Body of pancreas (tissue), 4 donors: ENCODE results near the gene OLIG1. TPM values are rescaled to one million over a fixed set of nuclear protein-coding genes. Genes with fewer than 3 reads are reported as not detected.

Source experiments
- ATAC-seq: fragments of 150-250 bp; one replicate; pipeline ENCODE4 v1.9.1; 2016
- DNase-seq, 4 donors: peaks; one replicate each; pipeline ENCODE4 v3.0.0-alpha.2; 2019
- H3K27ac ChIP-seq, 4 donors: fragments of 200-600 bp; sonication (generic); 1 replicate in 3 of 4; 2 replicates in 1 of 4; pipeline versions ENCODE4 v1.5.1 to v1.6.1; 2016 to 2019; ENCODE audit warnings: mild to moderate bottlenecking in 1 of 4, mixed read lengths in 1 of 4, moderate library complexity in 1 of 4
- H3K27me3 ChIP-seq, 2 donors: fragments of 200-600 bp; sonication (generic); one replicate each; pipeline ENCODE4 v1.6.0; 2016; ENCODE audit warnings: mild to moderate bottlenecking in 1 of 2
- H3K36me3 ChIP-seq, 2 donors: fragments of 200-600 bp; sonication (generic); replicated peaks in 1 of 2; 2 replicates each; pipeline ENCODE4 v1.5.1; 2016; ENCODE audit warnings: low read depth in 2 of 2; ENCODE audit not compliant: insufficient read depth in 1 of 2
- H3K4me1 ChIP-seq: fragments of 200-600 bp; sonication (generic); one replicate; pipeline ENCODE4 v1.6.0; 2016
- H3K4me3 ChIP-seq, 2 donors: fragments of 200-600 bp; sonication (generic); 1 replicate in 1 of 2; 2 replicates in 1 of 2; pipeline ENCODE4 v1.5.1; 2016 to 2019
- H3K9me3 ChIP-seq, 3 donors: fragments of 200-600 bp; sonication (generic); 1 replicate in 2 of 3; 2 replicates in 1 of 3; pipeline ENCODE4 v1.5.1; 2016
- POLR2A ChIP-seq, 3 donors: fragments of 450-650 bp; IDR thresholded peaks; one replicate each; pipeline ENCODE4 v1.6.1; 2016; ENCODE audit warnings: antibody characterized with exemption in 3 of 3, mild to moderate bottlenecking in 2 of 3
- WGBS, 2 donors: methylation state at CpG; one replicate each; pipeline ENCODE4 v1.1.5; 2017; 5-methylcytosine and 5-hydroxymethylcytosine counted together
- intact Hi-C: fragments of 100-400 bp; cut with DNase I; formaldehyde crosslinking; loops from one replicate; pipeline ENCODE4 v1.15.1; 2023
- total RNA-seq, 2 donors: library from RNA; depleted of rRNA; stranded (reverse); fragments of >200 nt; gene quantifications; one replicate each; pipeline ENCODE4 v1.1.0, GENCODE V29; 2016
- TF ChIP-seq, protein P1 (sequence below), 7 experiments: fragments of 450-650 bp in 4 of 7; fragments of 200-600 bp in 3 of 7; sonication (generic) in 3 of 7; IDR thresholded peaks; one replicate each; pipeline ENCODE4 v1.5.1; 2016 to 2019; ENCODE audit warnings: antibody characterized with exemption in 7 of 7

OLIG1 gene
- total RNA-seq, 2 donors from 2014 or later, result not detected

DNA sequence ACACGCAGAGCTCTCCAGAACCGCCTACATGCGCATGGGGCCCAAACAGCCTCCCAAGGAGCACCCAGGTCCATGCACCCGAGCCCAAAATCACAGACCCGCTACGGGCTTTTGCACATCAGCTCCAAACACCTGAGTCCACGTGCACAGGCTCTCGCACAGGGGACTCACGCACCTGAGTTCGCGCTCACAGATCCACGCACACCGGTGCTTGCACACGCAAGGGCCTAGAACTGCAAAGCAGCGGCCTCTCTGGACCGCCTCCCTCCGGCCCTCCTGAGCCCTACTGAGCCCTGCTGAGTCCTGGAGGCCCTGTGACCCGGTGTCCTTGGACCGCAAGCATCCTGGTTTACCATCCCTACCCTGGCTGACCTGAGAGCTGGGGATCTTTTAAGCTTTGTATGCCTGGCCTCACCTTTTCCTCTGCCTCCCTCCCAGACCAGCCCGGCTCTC, 36.0 kb upstream of the OLIG1 start:
- intact Hi-C loops, result no loop called here
- peaks cover 0 to 25% of the 10 kb centered on the region in 2 donors for H3K27me3 ChIP-seq
- no peak for ATAC-seq

DNA sequence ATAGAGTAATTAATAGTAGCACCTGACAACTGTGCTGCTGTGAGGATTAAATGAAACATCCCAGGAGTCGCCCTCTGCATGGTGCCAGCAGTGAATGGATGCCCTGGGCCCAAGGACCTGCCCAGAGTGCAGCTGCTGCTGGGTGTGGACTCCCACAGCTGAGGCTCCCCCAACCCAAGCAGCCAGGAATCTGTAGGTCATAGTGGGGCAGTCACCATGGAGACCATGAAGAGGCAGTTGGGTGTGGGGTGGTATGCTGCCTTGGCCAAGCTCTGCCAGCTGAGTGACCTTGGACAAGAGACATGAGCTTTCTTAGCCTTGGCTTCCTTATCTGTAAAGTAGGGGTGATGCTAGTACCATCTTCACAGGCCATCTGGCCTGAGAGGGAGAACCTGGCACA, 34.8 kb upstream of the OLIG1 start:
- TF ChIP-seq, protein P1, sequence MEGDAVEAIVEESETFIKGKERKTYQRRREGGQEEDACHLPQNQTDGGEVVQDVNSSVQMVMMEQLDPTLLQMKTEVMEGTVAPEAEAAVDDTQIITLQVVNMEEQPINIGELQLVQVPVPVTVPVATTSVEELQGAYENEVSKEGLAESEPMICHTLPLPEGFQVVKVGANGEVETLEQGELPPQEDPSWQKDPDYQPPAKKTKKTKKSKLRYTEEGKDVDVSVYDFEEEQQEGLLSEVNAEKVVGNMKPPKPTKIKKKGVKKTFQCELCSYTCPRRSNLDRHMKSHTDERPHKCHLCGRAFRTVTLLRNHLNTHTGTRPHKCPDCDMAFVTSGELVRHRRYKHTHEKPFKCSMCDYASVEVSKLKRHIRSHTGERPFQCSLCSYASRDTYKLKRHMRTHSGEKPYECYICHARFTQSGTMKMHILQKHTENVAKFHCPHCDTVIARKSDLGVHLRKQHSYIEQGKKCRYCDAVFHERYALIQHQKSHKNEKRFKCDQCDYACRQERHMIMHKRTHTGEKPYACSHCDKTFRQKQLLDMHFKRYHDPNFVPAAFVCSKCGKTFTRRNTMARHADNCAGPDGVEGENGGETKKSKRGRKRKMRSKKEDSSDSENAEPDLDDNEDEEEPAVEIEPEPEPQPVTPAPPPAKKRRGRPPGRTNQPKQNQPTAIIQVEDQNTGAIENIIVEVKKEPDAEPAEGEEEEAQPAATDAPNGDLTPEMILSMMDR (IDR thresholded peaks at IDR 0.05), result no peak
- no peak for TF ChIP-seq POLR2A (IDR thresholded peaks at IDR 0.05)
- peaks cover 0 to 14% of the 10 kb centered on the region in 2 donors for H3K27me3 ChIP-seq
- intact Hi-C loops, result no loop called here
- no peak overlapping the region for H3K27ac ChIP-seq
- WGBS, 2 donors, result 67 to 71% methylated on average over 1 of the region's 1 CpG
- no peaks in the 10 kb centered on the region for H3K9me3 ChIP-seq
- H3K4me1 ChIP-seq, result no peaks in the 10 kb centered on the region
- no peak overlapping the region for H3K4me3 ChIP-seq
- DNase-seq (no peak), ATAC-seq (no peak)
- no peaks in the 10 kb centered on the region for H3K36me3 ChIP-seq

More for the DNA sequence above, 36.0 kb upstream of the OLIG1 start:
- Histone ChIP-seq H3K4me3 (no peak overlapping the region), H3K4me1 (peaks cover 7% of the 10 kb centered on the region), H3K9me3 (no peaks in the 10 kb centered on the region), H3K27ac (no peak overlapping the region), H3K36me3 (no peaks in the 10 kb centered on the region)
- no peak for DNase-seq
- TF ChIP-seq, protein P1 (IDR thresholded peaks at IDR 0.05), result no peak
- TF ChIP-seq POLR2A (IDR thresholded peaks at IDR 0.05), result no peak
- 16 to 29% methylated on average over 13 to 20 of the region's 20 CpGs for WGBS, 2 donors

DNA sequence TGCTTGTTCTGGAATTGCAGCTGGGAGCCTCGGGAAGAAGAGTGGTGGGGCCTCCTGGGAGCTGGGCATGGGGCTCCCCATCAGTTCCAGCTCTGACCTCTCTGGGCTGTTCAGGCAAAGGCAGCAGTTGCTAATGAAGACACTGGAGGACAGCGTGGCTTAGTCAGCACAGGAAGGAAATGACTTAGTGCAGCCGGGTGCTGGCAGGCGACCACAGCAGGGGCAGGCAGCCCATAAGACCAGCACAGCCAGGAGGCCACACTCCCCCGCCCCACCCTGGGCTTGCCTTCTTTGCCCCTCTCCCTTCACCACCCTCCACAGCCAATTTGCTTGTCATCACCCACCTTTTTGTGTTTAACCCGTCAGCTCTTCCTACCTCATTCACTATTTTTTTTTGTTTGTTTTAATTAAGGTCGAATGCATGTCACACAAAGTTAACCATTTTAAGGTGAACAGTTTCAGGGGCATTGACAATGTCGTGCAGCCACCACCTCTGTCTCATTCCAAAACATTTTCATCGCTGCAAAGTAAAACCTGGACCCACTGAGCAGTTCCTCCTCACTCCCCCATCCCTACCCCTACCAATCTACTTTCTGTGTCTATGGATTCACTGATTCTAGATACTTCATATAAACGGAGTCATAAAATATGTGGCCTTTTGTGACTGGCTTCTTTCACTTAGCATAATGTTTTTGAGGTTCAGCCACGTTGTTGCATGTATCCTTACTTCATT, 33.3 kb upstream of the OLIG1 start:
- Histone ChIP-seq H3K4me3 (no peak overlapping the region), H3K27me3 (peaks cover 0 to 9% of the 10 kb centered on the region in 2 donors)
- ATAC-seq, result no peak

DNA sequence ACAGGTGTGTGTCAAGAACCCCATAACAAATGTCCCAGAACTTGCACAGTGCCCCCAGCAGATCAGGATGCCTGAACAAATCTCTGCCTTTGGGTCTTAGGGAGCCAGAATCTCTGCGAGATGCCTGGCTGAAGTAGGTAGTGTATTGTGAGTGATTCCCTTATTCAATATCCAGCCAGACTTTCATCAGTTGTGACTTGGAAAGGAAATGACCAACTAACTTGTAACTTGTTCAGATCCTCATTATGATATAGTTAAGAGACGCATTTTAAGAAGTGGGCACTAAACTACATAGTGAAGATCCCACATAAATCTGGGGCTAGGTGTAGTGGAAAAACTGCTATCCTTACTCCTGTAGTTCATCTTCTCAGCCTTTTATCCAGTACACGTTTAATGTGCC, 32.4 kb upstream of the OLIG1 start:
- TF ChIP-seq, protein P1 (IDR thresholded peaks at IDR 0.05), result no peak
- no peak for TF ChIP-seq POLR2A (IDR thresholded peaks at IDR 0.05)
- Histone ChIP-seq H3K36me3 (no peaks in the 10 kb centered on the region), H3K9me3 (no peaks in the 10 kb centered on the region), H3K4me1 (no peaks in the 10 kb centered on the region), H3K27me3 (peaks cover 0 to 9% of the 10 kb centered on the region in 2 donors), H3K27ac (no peak overlapping the region), H3K4me3 (no peak overlapping the region)
- 63 to 68% methylated on average over 3 of the region's 3 CpGs for WGBS, 2 donors
- intact Hi-C loops, result no loop called here
- DNase-seq, result no peak
- no peak for ATAC-seq

More for the DNA sequence above, 33.3 kb upstream of the OLIG1 start:
- 27 to 35% methylated on average over 11 of the region's 11 CpGs for WGBS, 2 donors
- H3K36me3 ChIP-seq, result no peaks in the 10 kb centered on the region
- TF ChIP-seq, protein P1 (IDR thresholded peaks at IDR 0.05), result no peak
- TF ChIP-seq POLR2A (IDR thresholded peaks at IDR 0.05), result no peak
- H3K27ac ChIP-seq, result no peak overlapping the region
- no peaks in the 10 kb centered on the region for H3K9me3 ChIP-seq
- intact Hi-C loops, result no loop called here
- H3K4me1 ChIP-seq, result no peaks in the 10 kb centered on the region
- peak in 1 of 4 donors; percentile 46 for DNase-seq

DNA sequence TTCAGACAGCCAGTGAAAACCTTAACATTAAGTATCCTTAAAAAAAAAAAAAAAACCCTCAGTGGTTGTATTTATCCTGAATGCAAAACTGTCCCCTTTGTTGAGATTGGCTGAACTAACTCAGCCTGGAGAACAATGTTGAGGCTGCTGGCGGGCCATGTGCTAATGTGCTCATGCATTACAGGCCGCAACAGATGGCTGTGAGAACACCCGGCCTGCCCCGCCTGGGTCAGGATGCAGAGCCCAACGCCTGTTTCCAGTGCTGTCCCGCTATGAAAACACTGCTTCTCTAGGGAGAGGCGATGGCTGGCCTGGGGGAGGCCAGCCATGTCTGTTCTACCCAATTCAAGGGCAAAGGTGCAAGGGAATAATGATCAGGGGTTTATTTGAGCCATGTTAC, 30.4 kb upstream of the OLIG1 start:
- TF ChIP-seq POLR2A (IDR thresholded peaks at IDR 0.05), result no peak
- TF ChIP-seq, protein P1 (IDR thresholded peaks at IDR 0.05), result no peak
- H3K27me3 ChIP-seq, result no peaks in the 10 kb centered on the region
- H3K27ac ChIP-seq, result no peak overlapping the region
- no peaks in the 10 kb centered on the region for H3K9me3 ChIP-seq
- ATAC-seq (no peak), DNase-seq (no peak)
- 86 to 87% methylated on average over 7 of the region's 7 CpGs for whole genome bisulfite sequencing, 2 donors
- H3K4me1 ChIP-seq, result no peaks in the 10 kb centered on the region
- intact Hi-C loops, result no loop called here
- H3K36me3 ChIP-seq, result no peaks in the 10 kb centered on the region
- no peak overlapping the region for H3K4me3 ChIP-seq
